Esophagus muscularis mucosa (tissue), 3 donors: ENCODE data around the gene AJUBA.
"Not testable (repeated sequence)": the region's sequence is repeated elsewhere in the genome, so short reads cannot be mapped to it uniquely, and the experiment has no call there.

Experiments used
- CTCF ChIP-seq, 3 experiments: fragments of 200-600 bp in 2 of 3; fragments of 450-650 bp in 1 of 3; sonication (generic) in 2 of 3; IDR thresholded peaks; one replicate each; pipeline ENCODE4 v1.5.1; 2017 to 2019; ENCODE audit warnings: antibody characterized with exemption in 3 of 3, mild to moderate bottlenecking in 2 of 3, moderate library complexity in 1 of 3
- POLR2A ChIP-seq: fragments of 450-650 bp; IDR thresholded peaks from one replicate; pipeline ENCODE4 v1.6.1; 2017; ENCODE audit warnings: antibody characterized with exemption, moderate library complexity, mild to moderate bottlenecking, low read depth

- TF ChIP-seq POLR2A; CTCF (IDR thresholded peaks at IDR 0.05): not testable (repeated sequence)
Observed at GRCh38 chr14:22965916-22966782, 16.2 kb downstream of the AJUBA start.
